ENCODE measurements around the gene LRRC3.

Gene LRRC3

DNA sequence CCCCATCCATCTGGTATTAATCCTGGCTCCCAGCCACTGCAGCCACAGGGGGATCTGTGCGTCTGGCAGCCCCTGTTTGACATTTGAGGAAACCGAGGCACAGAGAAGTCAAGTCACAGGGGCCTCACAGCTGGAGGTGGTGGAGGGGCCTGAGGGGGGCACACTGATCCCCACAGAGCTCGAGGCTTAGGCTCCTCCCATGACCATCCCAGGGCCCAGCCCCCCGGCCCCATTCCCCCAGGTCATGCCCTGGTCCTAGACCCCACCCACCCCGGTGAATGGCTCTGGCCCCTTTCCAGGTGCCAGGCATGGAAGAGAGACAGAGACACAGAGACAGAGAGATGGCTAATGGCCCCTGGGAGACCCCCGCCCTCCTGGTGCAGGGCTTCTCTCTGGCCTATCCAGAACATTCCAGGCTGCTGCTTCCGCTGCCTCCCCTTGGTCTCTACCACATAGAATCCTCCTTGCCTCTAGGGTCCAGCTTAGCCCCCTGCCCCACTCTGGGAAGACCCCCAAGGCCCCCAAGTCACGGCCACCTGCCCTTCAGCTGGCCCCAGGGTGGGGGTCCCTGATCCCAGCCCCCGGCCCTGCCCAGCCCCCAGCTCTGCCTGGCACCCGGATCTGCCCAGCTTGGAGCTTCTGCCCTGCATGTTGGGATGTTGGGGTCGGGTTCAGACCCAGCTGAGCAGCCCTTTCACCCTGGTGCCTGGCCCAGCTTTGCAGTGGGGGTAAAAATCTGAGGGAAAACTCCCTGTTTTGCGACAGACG is 29.2 kb upstream of the LRRC3 start:
- Histone ChIP-seq H3K4me2 (ENCODE audit: low read depth, low read length) (no peak overlapping the region), H3K4me1 (ENCODE audit: low read length) (no peaks in the 10 kb centered on the region), H3K27ac (ENCODE audit: low read length) (no peak overlapping the region), H3K9me3 (replicated peaks; ENCODE audit: insufficient read depth, low read length) (no peaks in the 10 kb centered on the region; the same call in 1 of the 2 replicates), H3K27me3 (replicated peaks; ENCODE audit: insufficient read depth, low read length) (peaks cover 57% of the 10 kb centered on the region), H4K20me1 (ENCODE audit: insufficient read depth, low read length) (no peaks in the 10 kb centered on the region), H3K79me2 (ENCODE audit: low read length) (no peaks in the 10 kb centered on the region), H3K9ac (ENCODE audit: low read length) (no peak overlapping the region), H3F3A (ENCODE audit: insufficient read depth, low read length) (peaks cover 9% of the 10 kb centered on the region; the same call in 1 of the 2 replicates), H3K4me3 (ENCODE audit: low read length) (no peak overlapping the region), H3K9me2 (replicated peaks; ENCODE audit: insufficient read depth, low read length) (no peaks in the 10 kb centered on the region), H2AFZ (ENCODE audit: low read length) (no peak overlapping the region), H3K36me3 (replicated peaks; ENCODE audit: insufficient read depth, low read length) (no peaks in the 10 kb centered on the region)
- no peak for TF ChIP-seq EZH2 (optimal IDR thresholded peaks at IDR 0.05; ENCODE audit: low read depth, low read length)
- TF ChIP-seq CTCF (IDR thresholded peaks at IDR 0.05; ENCODE audit: low read length), result no peak
- TF ChIP-seq EZH2phosphoT487 (IDR thresholded peaks at IDR 0.05; ENCODE audit: low read length), result no peak
- DNase-seq, result no peak

DNA sequence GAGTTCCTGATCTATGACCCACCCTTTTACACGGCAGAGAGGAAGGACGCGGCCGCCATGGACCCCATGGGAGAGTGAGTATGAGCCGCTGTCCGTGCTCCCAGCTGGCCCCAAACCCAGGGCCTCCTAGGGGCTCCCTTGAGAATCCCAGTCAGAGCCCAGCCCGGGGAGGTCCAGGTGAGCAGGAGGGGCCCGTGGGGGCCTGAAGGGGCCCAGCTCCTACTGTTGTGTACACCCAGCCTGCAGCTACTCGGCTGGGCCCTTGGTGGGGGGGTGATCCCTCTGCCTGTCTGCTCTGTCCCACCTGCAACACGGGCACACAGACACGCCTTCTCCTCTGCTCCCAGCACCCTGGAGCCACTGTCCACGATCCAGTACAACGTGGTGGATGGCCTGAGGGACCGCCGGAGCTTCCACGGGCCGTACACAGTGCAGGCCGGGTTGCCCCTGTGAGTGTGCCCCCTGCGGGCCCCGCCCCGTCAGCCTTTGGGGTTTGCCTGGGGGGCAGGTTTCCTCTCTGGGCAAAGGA is 28.6 kb upstream of the LRRC3 start:
- Histone ChIP-seq H3K27ac (ENCODE audit: low read length) (no peak overlapping the region), H3K4me2 (ENCODE audit: low read depth, low read length) (no peak overlapping the region), H3K9ac (ENCODE audit: low read length) (no peak overlapping the region), H3K4me3 (ENCODE audit: low read length) (no peak overlapping the region), H4K20me1 (ENCODE audit: insufficient read depth, low read length) (no peaks in the 10 kb centered on the region), H3K4me1 (ENCODE audit: low read length) (no peaks in the 10 kb centered on the region), H3K9me3 (replicated peaks; ENCODE audit: insufficient read depth, low read length) (no peaks in the 10 kb centered on the region; the same call in 1 of the 2 replicates), H3K36me3 (replicated peaks; ENCODE audit: insufficient read depth, low read length) (no peaks in the 10 kb centered on the region), H3K79me2 (ENCODE audit: low read length) (no peaks in the 10 kb centered on the region), H3K9me2 (replicated peaks; ENCODE audit: insufficient read depth, low read length) (no peaks in the 10 kb centered on the region), H3K27me3 (replicated peaks; ENCODE audit: insufficient read depth, low read length) (peaks cover 57% of the 10 kb centered on the region), H3F3A (ENCODE audit: insufficient read depth, low read length) (peaks cover 9% of the 10 kb centered on the region; the same call in 1 of the 2 replicates), H2AFZ (ENCODE audit: low read length) (no peak overlapping the region)
- DNase-seq, result no peak
- TF ChIP-seq EZH2 (optimal IDR thresholded peaks at IDR 0.05; ENCODE audit: low read depth, low read length) (no peak), CTCF (IDR thresholded peaks at IDR 0.05; ENCODE audit: low read length) (no peak), EZH2phosphoT487 (IDR thresholded peaks at IDR 0.05; ENCODE audit: low read length) (no peak)

GRCh38 chr21:44427241-44428120 is 27.8 kb upstream of the LRRC3 start:
- no peaks in the 10 kb centered on the region for H4K20me1 ChIP-seq (ENCODE audit: insufficient read depth, low read length)
- peaks cover 58% of the 10 kb centered on the region for H3K27me3 ChIP-seq (replicated peaks; ENCODE audit: insufficient read depth, low read length)
- DNase-seq, result no peak
- no peaks in the 10 kb centered on the region for H3K79me2 ChIP-seq (ENCODE audit: low read length)
- peaks cover 9% of the 10 kb centered on the region; the same call in 1 of the 2 replicates for H3F3A ChIP-seq (ENCODE audit: insufficient read depth, low read length)
- TF ChIP-seq EZH2 (optimal IDR thresholded peaks at IDR 0.05; ENCODE audit: low read depth, low read length) (no peak), EZH2phosphoT487 (IDR thresholded peaks at IDR 0.05; ENCODE audit: low read length) (no peak), CTCF (IDR thresholded peaks at IDR 0.05; ENCODE audit: low read length) (no peak)
- no peak overlapping the region for H3K4me3 ChIP-seq (ENCODE audit: low read length)
- H3K36me3 ChIP-seq (replicated peaks; ENCODE audit: insufficient read depth, low read length), result no peaks in the 10 kb centered on the region
- no peak overlapping the region for H3K4me2 ChIP-seq (ENCODE audit: low read depth, low read length)
- H3K9ac ChIP-seq (ENCODE audit: low read length), result no peak overlapping the region
- 0 out of 2 replicates have a peak overlapping the region, but pooled peaks have one; percentile 9 for H2AFZ ChIP-seq (ENCODE audit: low read length)
- H3K27ac ChIP-seq (ENCODE audit: low read length), result no peak overlapping the region
- no peaks in the 10 kb centered on the region for H3K4me1 ChIP-seq (ENCODE audit: low read length)
- H3K9me3 ChIP-seq (replicated peaks; ENCODE audit: insufficient read depth, low read length), result no peaks in the 10 kb centered on the region; the same call in 1 of the 2 replicates
- no peaks in the 10 kb centered on the region for H3K9me2 ChIP-seq (replicated peaks; ENCODE audit: insufficient read depth, low read length)

Data from MM.1S (cell line).